GM12875 (cell line): ENCODE results near the gene ASF1B.

Experiments used
- H3K4me3 ChIP-seq: one replicate; pipeline ENCODE4 v1.5.1; 2011; ENCODE audit warnings: low read depth, low read length, control low read depth
- TF ChIP-seq, protein P1 (sequence below): IDR thresholded peaks from 2 replicates; pipeline ENCODE4 v1.5.1; 2011; ENCODE audit warnings: low read depth, mild to moderate bottlenecking, control low read depth, inconsistent platforms, low read length, moderate library complexity, borderline replicate concordance; ENCODE audit not compliant: insufficient read depth

ASF1B gene

DNA sequence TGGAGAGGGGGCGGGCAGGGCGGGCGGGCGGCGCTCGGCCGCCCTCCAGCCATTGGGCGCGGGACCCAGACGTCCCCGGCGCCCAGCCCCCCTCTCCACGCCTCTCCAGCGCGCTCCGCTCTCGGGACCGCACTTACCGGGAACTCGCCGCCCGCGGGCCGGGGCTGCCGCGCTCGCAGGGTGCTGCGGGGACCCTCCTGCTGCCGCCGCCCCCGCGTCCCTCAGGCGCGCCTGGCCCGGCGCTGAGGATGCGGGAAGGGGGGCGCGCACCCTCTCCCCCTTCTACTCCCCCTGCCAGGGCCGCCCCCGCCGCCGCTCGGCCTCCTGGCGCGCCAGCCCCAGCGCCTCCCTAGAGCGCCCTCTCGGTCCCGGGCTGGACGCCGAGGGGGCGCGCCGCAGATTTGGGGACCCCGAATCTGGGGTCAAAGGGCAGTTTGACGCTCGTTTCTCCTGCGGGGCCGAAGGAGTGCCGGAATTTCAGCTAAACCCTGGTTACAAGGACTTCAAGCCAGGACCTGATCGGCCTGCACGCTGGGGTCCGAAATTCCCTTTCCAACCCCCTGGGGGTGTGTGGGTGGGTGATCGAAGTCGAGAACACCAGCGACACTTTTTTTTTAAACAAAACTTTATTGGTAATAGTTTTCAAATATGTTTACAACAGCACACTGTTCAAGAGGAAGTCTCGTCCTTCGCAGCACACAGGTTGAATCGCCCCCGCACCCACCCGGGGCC lies 45.1 kb downstream of the ASF1B start:
- TF ChIP-seq, protein P1, sequence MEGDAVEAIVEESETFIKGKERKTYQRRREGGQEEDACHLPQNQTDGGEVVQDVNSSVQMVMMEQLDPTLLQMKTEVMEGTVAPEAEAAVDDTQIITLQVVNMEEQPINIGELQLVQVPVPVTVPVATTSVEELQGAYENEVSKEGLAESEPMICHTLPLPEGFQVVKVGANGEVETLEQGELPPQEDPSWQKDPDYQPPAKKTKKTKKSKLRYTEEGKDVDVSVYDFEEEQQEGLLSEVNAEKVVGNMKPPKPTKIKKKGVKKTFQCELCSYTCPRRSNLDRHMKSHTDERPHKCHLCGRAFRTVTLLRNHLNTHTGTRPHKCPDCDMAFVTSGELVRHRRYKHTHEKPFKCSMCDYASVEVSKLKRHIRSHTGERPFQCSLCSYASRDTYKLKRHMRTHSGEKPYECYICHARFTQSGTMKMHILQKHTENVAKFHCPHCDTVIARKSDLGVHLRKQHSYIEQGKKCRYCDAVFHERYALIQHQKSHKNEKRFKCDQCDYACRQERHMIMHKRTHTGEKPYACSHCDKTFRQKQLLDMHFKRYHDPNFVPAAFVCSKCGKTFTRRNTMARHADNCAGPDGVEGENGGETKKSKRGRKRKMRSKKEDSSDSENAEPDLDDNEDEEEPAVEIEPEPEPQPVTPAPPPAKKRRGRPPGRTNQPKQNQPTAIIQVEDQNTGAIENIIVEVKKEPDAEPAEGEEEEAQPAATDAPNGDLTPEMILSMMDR, result 0 out of 2 replicates have a peak, but pooled peaks have one; percentile 13
- H3K4me3 ChIP-seq, result peak overlapping the region; percentile 65

DNA sequence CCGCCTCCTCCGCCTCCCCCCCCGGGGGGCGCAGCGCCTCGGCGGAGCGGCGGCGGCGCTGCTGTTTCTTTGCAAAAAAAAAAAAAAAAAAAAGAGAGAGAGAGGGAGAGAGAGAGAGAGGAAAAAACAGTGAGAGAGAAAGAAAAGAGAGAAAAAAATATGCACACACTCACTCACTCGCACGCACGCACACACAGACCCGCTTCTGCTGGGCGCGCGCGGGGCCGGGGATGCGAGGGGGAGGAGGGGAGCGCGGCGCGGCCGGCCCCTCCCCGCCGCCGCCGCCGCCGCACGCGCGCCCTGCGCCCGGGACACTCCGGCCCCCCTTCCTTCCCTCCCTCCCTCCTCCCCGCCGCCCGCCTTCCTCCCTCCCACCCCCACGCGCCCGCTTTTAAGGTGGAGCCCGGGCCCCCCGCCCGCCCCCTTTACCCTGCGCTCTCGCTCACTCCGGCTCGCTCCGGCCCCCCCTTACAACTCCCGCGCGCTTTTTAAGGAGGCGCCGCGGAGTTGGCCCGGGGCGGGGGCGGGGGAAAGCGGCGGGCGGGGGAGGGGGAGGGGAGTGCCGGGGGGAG lies 45.8 kb downstream of the ASF1B start, which contains the start of gene SAMD1:
Gene SAMD1, minus strand, starts transcription at position 243 of the 572 bp plus-strand sequence.
- TF ChIP-seq, protein P1, result no peak

GRCh38 chr19:14089662-14090508 lies 46.5 kb downstream of the ASF1B start:
- peak overlapping the region; percentile 70 for H3K4me3 ChIP-seq
- TF ChIP-seq, protein P1, result no peak

More for the DNA sequence above, 45.8 kb downstream of the ASF1B start, which contains the start of gene SAMD1:
- H3K4me3 ChIP-seq, result peak within 1 kb of the TSS; percentile 70

- peak overlapping the region; percentile 70 for H3K4me3 ChIP-seq
Measured at GRCh38 chr19:14089412-14089661, 47.1 kb downstream of the ASF1B start.

DNA sequence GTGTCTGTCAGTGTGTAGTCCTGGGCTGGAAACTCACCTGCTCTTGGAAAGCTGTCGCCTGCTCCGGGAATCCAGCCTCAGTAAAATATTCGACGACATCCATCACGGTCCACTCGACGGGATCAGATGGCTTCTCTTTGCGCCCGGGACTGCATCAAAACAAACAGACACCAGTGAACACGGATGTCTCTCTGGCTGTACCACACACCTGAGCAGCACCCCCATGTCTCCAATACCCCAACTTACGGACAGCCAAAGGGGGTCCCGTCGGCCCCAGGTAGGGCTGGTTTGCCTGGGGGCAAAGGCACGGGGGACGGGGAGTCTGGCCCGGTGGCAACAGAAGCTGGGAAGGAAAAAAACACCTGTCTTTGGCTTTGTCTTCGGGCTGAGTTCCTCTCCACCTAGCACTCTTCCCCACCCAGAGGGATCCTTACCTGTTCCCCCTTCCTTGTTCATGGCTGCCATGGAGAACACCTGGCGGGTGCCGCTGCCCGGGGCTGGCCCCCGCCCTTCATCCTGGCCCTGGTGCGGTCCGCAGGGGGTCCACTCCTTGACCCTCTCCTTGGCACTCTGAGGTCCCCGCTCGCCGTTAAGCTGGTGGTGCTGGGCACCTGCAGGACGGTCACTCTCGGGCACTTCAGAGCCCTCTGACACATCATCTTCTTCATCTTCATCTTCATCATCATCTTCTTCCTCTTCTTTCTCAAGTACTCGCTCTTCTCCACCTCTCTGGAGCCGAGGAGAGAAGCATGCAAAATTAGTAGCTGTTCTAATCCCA lies 47.6 kb downstream of the ASF1B start:
- TF ChIP-seq, protein P1, result no peak
- peak overlapping the region; percentile 70 for H3K4me3 ChIP-seq

More at GRCh38 chr19:14089412-14089661, 47.1 kb downstream of the ASF1B start:
- TF ChIP-seq, protein P1, result peak; percentile 21; the same call in 1 of the 2 replicates

- TF ChIP-seq, protein P1, result no peak
- H3K4me3 ChIP-seq, result no peak overlapping the region
Measured at GRCh38 chr19:14086098-14086497, 50.3 kb downstream of the ASF1B start.
